Activated naive CD8-positive, alpha-beta T cell (primary cell): ENCODE measurements around the gene WDFY3.

Experiments
- H3K27ac Mint-ChIP-seq: one replicate; pipeline ENCODE4 v1.8.0; 2021; ENCODE audit warnings: mixed read lengths
- H3K27me3 Mint-ChIP-seq: one replicate; pipeline ENCODE4 v1.8.0; 2021; ENCODE audit warnings: mixed read lengths
- H3K36me3 Mint-ChIP-seq: one replicate; pipeline ENCODE4 v1.8.0; 2021; ENCODE audit warnings: mixed read lengths
- H3K4me1 Mint-ChIP-seq: one replicate; pipeline ENCODE4 v1.8.0; 2021; ENCODE audit warnings: low read depth, mixed read lengths
- H3K4me3 Mint-ChIP-seq: one replicate; pipeline ENCODE4 v1.8.0; 2021; ENCODE audit warnings: mild to moderate bottlenecking, mixed read lengths
- H3K9me3 Mint-ChIP-seq: one replicate; pipeline ENCODE4 v1.8.0; 2021; ENCODE audit warnings: low read depth, mixed read lengths

Gene WDFY3

GRCh38 chr4:84782517-84782916 is 184.0 kb downstream of the WDFY3 start:
- Mint-ChIP-seq H3K4me1 (no peaks in the 10 kb centered on the region), H3K36me3 (no peaks in the 10 kb centered on the region), H3K27me3 (no peaks in the 10 kb centered on the region), H3K9me3 (no peaks in the 10 kb centered on the region), H3K27ac (no peak overlapping the region), H3K4me3 (no peak overlapping the region)

- Mint-ChIP-seq H3K9me3 (no peaks in the 10 kb centered on the region), H3K4me3 (no peak overlapping the region), H3K27ac (no peak overlapping the region), H3K4me1 (no peaks in the 10 kb centered on the region), H3K27me3 (no peaks in the 10 kb centered on the region), H3K36me3 (no peaks in the 10 kb centered on the region)
These were observed 185.8 kb downstream of the WDFY3 start for GRCh38 chr4:84780719-84781118.

GRCh38 chr4:84778041-84778440 is 188.4 kb downstream of the WDFY3 start:
- Mint-ChIP-seq H3K27me3 (peaks cover 2% of the 10 kb centered on the region), H3K9me3 (no peaks in the 10 kb centered on the region), H3K27ac (no peak overlapping the region), H3K4me3 (no peak overlapping the region), H3K4me1 (no peaks in the 10 kb centered on the region), H3K36me3 (no peaks in the 10 kb centered on the region)

- peaks cover 1% of the 10 kb centered on the region for H3K27me3 Mint-ChIP-seq
- H3K4me3 Mint-ChIP-seq = no peak overlapping the region
- H3K4me1 Mint-ChIP-seq = no peaks in the 10 kb centered on the region
- H3K27ac Mint-ChIP-seq = no peak overlapping the region
- no peaks in the 10 kb centered on the region for H3K9me3 Mint-ChIP-seq
- no peaks in the 10 kb centered on the region for H3K36me3 Mint-ChIP-seq
These were observed 199.3 kb downstream of the WDFY3 start for GRCh38 chr4:84767168-84767567.

GRCh38 chr4:84753321-84753972 is 213.0 kb downstream of the WDFY3 start:
- H3K4me1 Mint-ChIP-seq = no peaks in the 10 kb centered on the region
- H3K36me3 Mint-ChIP-seq = no peaks in the 10 kb centered on the region
- H3K27ac Mint-ChIP-seq = no peak overlapping the region
- H3K27me3 Mint-ChIP-seq = peaks cover 5% of the 10 kb centered on the region
- H3K9me3 Mint-ChIP-seq = no peaks in the 10 kb centered on the region
- H3K4me3 Mint-ChIP-seq = no peak overlapping the region

GRCh38 chr4:84751707-84752106 is 214.8 kb downstream of the WDFY3 start:
- H3K27ac Mint-ChIP-seq = no peak overlapping the region
- H3K4me1 Mint-ChIP-seq = no peaks in the 10 kb centered on the region
- no peaks in the 10 kb centered on the region for H3K36me3 Mint-ChIP-seq

GRCh38 chr4:84750960-84751283 is 215.6 kb downstream of the WDFY3 start:
- Mint-ChIP-seq H3K27ac (no peak overlapping the region), H3K36me3 (no peaks in the 10 kb centered on the region), H3K9me3 (no peaks in the 10 kb centered on the region), H3K4me1 (no peaks in the 10 kb centered on the region), H3K4me3 (no peak overlapping the region), H3K27me3 (peaks cover 5% of the 10 kb centered on the region)

More at GRCh38 chr4:84751707-84752106, 214.8 kb downstream of the WDFY3 start:
- H3K9me3 Mint-ChIP-seq = no peaks in the 10 kb centered on the region
- no peak overlapping the region for H3K4me3 Mint-ChIP-seq
- H3K27me3 Mint-ChIP-seq = peaks cover 5% of the 10 kb centered on the region

- Mint-ChIP-seq H3K4me1 (no peaks in the 10 kb centered on the region), H3K27ac (no peak overlapping the region), H3K36me3 (no peaks in the 10 kb centered on the region), H3K4me3 (no peak overlapping the region), H3K9me3 (no peaks in the 10 kb centered on the region), H3K27me3 (peaks cover 5% of the 10 kb centered on the region)
These were observed 216.1 kb downstream of the WDFY3 start for GRCh38 chr4:84750260-84750959.

GRCh38 chr4:84740057-84740456 is 226.4 kb downstream of the WDFY3 start:
- no peaks in the 10 kb centered on the region for H3K36me3 Mint-ChIP-seq
- no peak overlapping the region for H3K4me3 Mint-ChIP-seq
- no peaks in the 10 kb centered on the region for H3K9me3 Mint-ChIP-seq
- H3K4me1 Mint-ChIP-seq = no peaks in the 10 kb centered on the region
- no peak overlapping the region for H3K27ac Mint-ChIP-seq
- H3K27me3 Mint-ChIP-seq = no peaks in the 10 kb centered on the region

- Mint-ChIP-seq H3K36me3 (no peaks in the 10 kb centered on the region), H3K4me3 (no peak overlapping the region)
These were observed 227.9 kb downstream of the WDFY3 start for GRCh38 chr4:84738622-84739021.

GRCh38 chr4:84737656-84738055 is 228.8 kb downstream of the WDFY3 start:
- Mint-ChIP-seq H3K27ac (no peak overlapping the region), H3K27me3 (no peaks in the 10 kb centered on the region), H3K4me3 (no peak overlapping the region)

More at GRCh38 chr4:84738622-84739021, 227.9 kb downstream of the WDFY3 start:
- no peak overlapping the region for H3K27ac Mint-ChIP-seq
- no peaks in the 10 kb centered on the region for H3K4me1 Mint-ChIP-seq
- no peaks in the 10 kb centered on the region for H3K9me3 Mint-ChIP-seq
- H3K27me3 Mint-ChIP-seq = no peaks in the 10 kb centered on the region

GRCh38 chr4:84734037-84734436 is 232.5 kb downstream of the WDFY3 start:
- Mint-ChIP-seq H3K4me1 (no peaks in the 10 kb centered on the region), H3K27ac (no peak overlapping the region), H3K4me3 (no peak overlapping the region), H3K36me3 (no peaks in the 10 kb centered on the region), H3K9me3 (no peaks in the 10 kb centered on the region), H3K27me3 (no peaks in the 10 kb centered on the region)

More at GRCh38 chr4:84737656-84738055, 228.8 kb downstream of the WDFY3 start:
- H3K36me3 Mint-ChIP-seq = no peaks in the 10 kb centered on the region
- H3K4me1 Mint-ChIP-seq = no peaks in the 10 kb centered on the region
- H3K9me3 Mint-ChIP-seq = no peaks in the 10 kb centered on the region

- no peaks in the 10 kb centered on the region for H3K27me3 Mint-ChIP-seq
- no peak overlapping the region for H3K4me3 Mint-ChIP-seq
- no peak overlapping the region for H3K27ac Mint-ChIP-seq
- no peaks in the 10 kb centered on the region for H3K36me3 Mint-ChIP-seq
- H3K4me1 Mint-ChIP-seq = no peaks in the 10 kb centered on the region
- H3K9me3 Mint-ChIP-seq = no peaks in the 10 kb centered on the region
These were observed 233.0 kb downstream of the WDFY3 start for GRCh38 chr4:84733343-84734033.

GRCh38 chr4:84730375-84730774 is 236.1 kb downstream of the WDFY3 start:
- Mint-ChIP-seq H3K4me3 (no peak overlapping the region), H3K9me3 (no peaks in the 10 kb centered on the region), H3K4me1 (no peaks in the 10 kb centered on the region), H3K36me3 (no peaks in the 10 kb centered on the region), H3K27me3 (no peaks in the 10 kb centered on the region), H3K27ac (no peak overlapping the region)

GRCh38 chr4:84727491-84727890 is 239.0 kb downstream of the WDFY3 start:
- H3K4me3 Mint-ChIP-seq = no peak overlapping the region
- H3K27ac Mint-ChIP-seq = no peak overlapping the region
- no peaks in the 10 kb centered on the region for H3K9me3 Mint-ChIP-seq
- no peaks in the 10 kb centered on the region for H3K27me3 Mint-ChIP-seq
- H3K4me1 Mint-ChIP-seq = no peaks in the 10 kb centered on the region
- H3K36me3 Mint-ChIP-seq = no peaks in the 10 kb centered on the region
